KMS-11 (cell line): ENCODE measurements around the gene KIF5C.

ENCODE experiments used
- H2AFZ ChIP-seq: fragments of 200-600 bp; sonication (generic); 2 replicates; pipeline ENCODE4 v1.6.1; 2016; ENCODE audit warnings: antibody characterized with exemption, mixed run types, low read depth
- H3K27ac ChIP-seq: fragments of 200-600 bp; sonication (generic); 2 replicates; pipeline ENCODE4 v1.6.1; 2016; ENCODE audit warnings: mild to moderate bottlenecking, mixed run types
- H3K27me3 ChIP-seq: fragments of 200-600 bp; sonication (generic); 2 replicates; pipeline ENCODE4 v1.6.1; 2017; ENCODE audit warnings: mild to moderate bottlenecking, low read depth, mixed run types, moderate library complexity; ENCODE audit not compliant: insufficient read depth
- H3K36me3 ChIP-seq: fragments of 200-600 bp; sonication (generic); 2 replicates; pipeline ENCODE4 v1.6.1; 2017; ENCODE audit warnings: mild to moderate bottlenecking, mixed run types; ENCODE audit not compliant: insufficient read depth
- H3K4me1 ChIP-seq: fragments of 200-600 bp; sonication (generic); 2 replicates; pipeline ENCODE4 v1.6.1; 2016; ENCODE audit warnings: mild to moderate bottlenecking, low read depth, mixed run types; ENCODE audit not compliant: poor library complexity, severe bottlenecking
- H3K4me2 ChIP-seq: fragments of 200-600 bp; sonication (generic); 2 replicates; pipeline ENCODE4 v1.7.0; 2016; ENCODE audit warnings: mild to moderate bottlenecking, mixed run types
- H3K4me3 ChIP-seq: fragments of 200-600 bp; sonication (generic); IDR thresholded peaks from 2 replicates; pipeline ENCODE4 v1.6.1; 2017; ENCODE audit warnings: low read depth, low read length, mixed read lengths; ENCODE audit not compliant: insufficient read depth
- H3K79me2 ChIP-seq: fragments of 200-600 bp; sonication (generic); 2 replicates; pipeline ENCODE4 v1.6.1; 2016; ENCODE audit warnings: low read depth, mixed run types; ENCODE audit not compliant: insufficient read depth
- H3K9ac ChIP-seq: fragments of 200-600 bp; sonication (generic); 2 replicates; pipeline ENCODE4 v1.6.1; 2016; ENCODE audit warnings: mild to moderate bottlenecking, mixed run types
- H4K20me1 ChIP-seq: fragments of 200-600 bp; sonication (generic); 2 replicates; pipeline ENCODE4 v1.6.1; 2016; ENCODE audit warnings: mild to moderate bottlenecking, mixed run types; ENCODE audit not compliant: insufficient read depth
- CTCF ChIP-seq: fragments of 200-600 bp; sonication (generic); conservative IDR thresholded peaks from 2 replicates; pipeline ENCODE4 v1.6.1; 2017; ENCODE audit warnings: low read depth, mild to moderate bottlenecking, antibody characterized with exemption, low read length, moderate library complexity, mixed read lengths

Gene KIF5C

GRCh38 chr2:149020432-149020851, 145.4 kb downstream of the KIF5C start:
- Histone ChIP-seq H3K79me2 (no peaks in the 10 kb centered on the region), H3K4me3 (no peak overlapping the region), H3K9ac (no peak overlapping the region), H3K4me2 (no peak overlapping the region), H3K36me3 (no peaks in the 10 kb centered on the region), H3K27me3 (no peaks in the 10 kb centered on the region), H3K27ac (no peak overlapping the region), H3K4me1 (no peaks in the 10 kb centered on the region), H2AFZ (no peak overlapping the region), H4K20me1 (no peaks in the 10 kb centered on the region)
- TF ChIP-seq CTCF: no peak

DNA sequence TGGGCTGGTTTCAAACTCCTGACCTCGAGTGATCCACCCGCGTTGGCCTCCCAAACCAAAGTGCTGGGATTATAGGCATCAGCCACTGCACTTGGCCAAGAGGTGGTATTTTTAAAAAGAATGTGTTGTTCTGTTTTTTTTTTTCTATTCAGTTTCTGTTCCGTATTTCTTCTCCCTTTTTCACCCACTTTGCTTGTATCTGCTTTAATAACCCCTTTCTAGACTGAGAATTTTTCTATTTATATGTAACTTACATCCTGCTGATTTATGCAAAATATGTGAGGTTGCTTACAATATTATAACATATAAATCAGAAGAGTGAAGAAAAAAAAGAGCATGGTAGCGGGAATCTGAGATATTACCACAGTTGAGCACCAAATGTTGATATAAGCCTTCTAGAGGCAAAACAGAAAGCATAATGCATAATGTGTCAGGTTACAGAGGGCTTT, 146.3 kb downstream of the KIF5C start:
- no peak overlapping the region for H3K4me3 ChIP-seq

GRCh38 chr2:149021761-149022160, 146.7 kb downstream of the KIF5C start:
- H3K4me2 ChIP-seq: no peak overlapping the region
- no peaks in the 10 kb centered on the region for H3K27me3 ChIP-seq
- no peak overlapping the region for H3K9ac ChIP-seq
- H3K27ac ChIP-seq: no peak overlapping the region
- H3K4me3 ChIP-seq: no peak overlapping the region
- H2AFZ ChIP-seq: no peak overlapping the region
- no peak for TF ChIP-seq CTCF
- no peaks in the 10 kb centered on the region for H3K79me2 ChIP-seq
- no peaks in the 10 kb centered on the region for H3K36me3 ChIP-seq
- H4K20me1 ChIP-seq: no peaks in the 10 kb centered on the region
- no peaks in the 10 kb centered on the region for H3K4me1 ChIP-seq

More for the DNA sequence above, 146.3 kb downstream of the KIF5C start:
- Histone ChIP-seq H3K27ac (no peak overlapping the region), H3K9ac (no peak overlapping the region), H3K36me3 (no peaks in the 10 kb centered on the region), H3K4me2 (no peak overlapping the region), H3K79me2 (no peaks in the 10 kb centered on the region), H3K4me1 (no peaks in the 10 kb centered on the region), H3K27me3 (no peaks in the 10 kb centered on the region), H4K20me1 (no peaks in the 10 kb centered on the region), H2AFZ (no peak overlapping the region)
- no peak for TF ChIP-seq CTCF

DNA sequence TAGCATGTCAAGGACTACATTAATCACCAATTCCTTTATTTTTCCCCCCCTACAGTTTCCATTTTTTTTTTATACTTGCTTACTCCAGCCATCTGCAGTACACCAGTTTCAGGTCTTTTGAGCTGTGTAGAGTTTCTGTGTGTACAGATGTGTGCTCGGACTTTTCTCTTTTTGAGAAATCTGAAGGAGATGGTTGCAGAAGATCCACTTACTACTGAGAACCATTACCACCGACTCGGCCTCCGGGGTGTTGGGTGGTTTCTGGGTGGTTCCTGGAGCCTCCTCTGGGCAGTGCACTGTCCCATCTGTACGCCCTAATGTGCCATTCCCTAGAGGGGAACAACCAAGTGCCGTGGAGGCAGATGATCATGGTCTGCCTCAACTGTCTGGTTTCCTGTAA, 148.1 kb downstream of the KIF5C start:
- H3K36me3 ChIP-seq: no peaks in the 10 kb centered on the region
- no peak overlapping the region for H2AFZ ChIP-seq
- no peaks in the 10 kb centered on the region for H3K27me3 ChIP-seq
- H3K4me1 ChIP-seq: no peaks in the 10 kb centered on the region
- no peaks in the 10 kb centered on the region for H3K79me2 ChIP-seq
- no peaks in the 10 kb centered on the region for H4K20me1 ChIP-seq
- no peak overlapping the region for H3K27ac ChIP-seq
- no peak for TF ChIP-seq CTCF
- H3K4me2 ChIP-seq: no peak overlapping the region
- no peak overlapping the region for H3K4me3 ChIP-seq
- H3K9ac ChIP-seq: no peak overlapping the region
